GM15510 (cell line): ENCODE results near the gene MAP3K14.
A peak's percentile ranks its signal among the peaks of the same experiment; 100 is the strongest.

Source experiments
- POLR2A ChIP-seq: IDR thresholded peaks from 3 replicates; pipeline ENCODE4 v1.6.1; 2011; ENCODE audit warnings: borderline replicate concordance; ENCODE audit not compliant: insufficient read length; ENCODE audit errors: extremely low read depth

The MAP3K14 gene

GRCh38 chr17:45234641-45235415 is 82.0 kb downstream of the MAP3K14 start:
- TF ChIP-seq POLR2A, result no peak

- TF ChIP-seq POLR2A, result no peak
Measured at GRCh38 chr17:45233423-45233924, 83.3 kb downstream of the MAP3K14 start.

- TF ChIP-seq POLR2A, result no peak
Measured at GRCh38 chr17:45232514-45233422, 84.1 kb downstream of the MAP3K14 start.

GRCh38 chr17:45231481-45232116 is 85.2 kb downstream of the MAP3K14 start:
- TF ChIP-seq POLR2A, result no peak

GRCh38 chr17:45230787-45231480 is 85.9 kb downstream of the MAP3K14 start:
- no peak for TF ChIP-seq POLR2A

- no peak for TF ChIP-seq POLR2A
Measured at GRCh38 chr17:45230410-45230786, 86.4 kb downstream of the MAP3K14 start.

GRCh38 chr17:45229681-45230409 is 87.0 kb downstream of the MAP3K14 start:
- TF ChIP-seq POLR2A, result no peak

GRCh38 chr17:45228763-45229539 is 87.9 kb downstream of the MAP3K14 start:
- TF ChIP-seq POLR2A, result peak; percentile 18

GRCh38 chr17:45227926-45228762 is 88.7 kb downstream of the MAP3K14 start:
- no peak for TF ChIP-seq POLR2A

- TF ChIP-seq POLR2A, result peak; percentile 23
Measured at GRCh38 chr17:45227101-45227925, 89.5 kb downstream of the MAP3K14 start.

GRCh38 chr17:45226576-45226975 is 90.2 kb downstream of the MAP3K14 start:
- TF ChIP-seq POLR2A, result no peak
